Coronary artery (tissue), 2 donors: ENCODE results near the gene MARCKS.
"Not testable (repeated sequence)": the region's sequence is repeated elsewhere in the genome, so short reads cannot be mapped to it uniquely, and the experiment has no call there.

Experiments used
- DNase-seq: peaks from one replicate; pipeline ENCODE4 v3.0.0-alpha.2; 2017; ENCODE audit warnings: low spot score
- H3K27ac ChIP-seq, 2 donors: fragments of 200-600 bp; sonication (generic); one replicate each; pipeline ENCODE4 v1.5.1; 2016 to 2019
- H3K4me3 ChIP-seq: fragments of 200-600 bp; sonication (generic); 2 replicates; pipeline ENCODE4 v1.5.1; 2016; ENCODE audit warnings: mild to moderate bottlenecking, moderate library complexity
- CTCF ChIP-seq: fragments of 200-600 bp; sonication (generic); IDR thresholded peaks from one replicate; pipeline ENCODE4 v1.5.1; 2019; ENCODE audit warnings: antibody characterized with exemption

Gene MARCKS

DNA sequence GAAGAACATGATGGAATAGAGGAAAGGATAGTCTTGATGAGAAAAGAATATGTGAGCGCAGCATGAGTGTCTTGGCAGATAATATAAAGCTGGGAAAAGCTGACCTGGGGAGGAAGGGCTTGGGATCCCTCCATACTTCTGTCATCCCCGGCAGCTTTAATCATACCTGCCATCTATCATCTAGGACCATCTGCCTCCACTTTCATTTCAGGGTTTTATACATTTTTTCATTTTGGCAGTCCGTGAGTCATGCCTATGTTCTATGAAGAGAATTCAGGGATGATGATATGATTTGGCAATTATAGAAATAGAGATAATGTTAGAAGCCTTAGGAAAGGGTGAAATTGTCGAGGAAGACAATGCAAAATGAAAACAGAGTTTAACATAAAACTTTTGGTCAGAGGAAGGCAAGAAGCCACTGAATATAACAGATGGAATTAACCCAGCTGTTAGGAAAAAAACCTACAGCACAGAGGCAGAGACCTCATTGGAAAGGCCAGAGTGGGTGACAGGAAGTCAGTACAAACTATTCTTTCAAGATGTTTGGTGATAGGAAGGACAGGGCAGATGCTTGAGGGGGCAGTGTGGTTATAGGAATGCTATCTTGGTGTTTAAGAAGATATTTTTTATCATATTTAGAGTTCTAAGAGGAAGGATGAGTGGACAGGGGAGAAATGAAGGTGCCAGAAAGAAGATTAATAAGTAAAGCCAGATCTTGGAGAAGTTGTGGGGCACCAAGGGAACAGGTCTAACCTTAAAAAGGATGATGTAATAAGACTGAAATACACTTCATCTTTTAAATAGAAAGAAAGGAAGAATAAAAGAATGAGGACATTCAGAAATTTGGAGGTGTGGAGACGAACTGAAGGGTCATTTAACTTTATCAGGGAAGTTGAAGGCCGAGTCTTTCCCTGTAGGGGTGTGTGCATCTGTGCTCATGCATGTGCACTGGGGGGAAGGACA, 37.8 kb downstream of the MARCKS start:
- DNase-seq, result no peak
- no peak overlapping the region for H3K4me3 ChIP-seq
- H3K27ac ChIP-seq, result no peak overlapping the region
- no peak for TF ChIP-seq CTCF

DNA sequence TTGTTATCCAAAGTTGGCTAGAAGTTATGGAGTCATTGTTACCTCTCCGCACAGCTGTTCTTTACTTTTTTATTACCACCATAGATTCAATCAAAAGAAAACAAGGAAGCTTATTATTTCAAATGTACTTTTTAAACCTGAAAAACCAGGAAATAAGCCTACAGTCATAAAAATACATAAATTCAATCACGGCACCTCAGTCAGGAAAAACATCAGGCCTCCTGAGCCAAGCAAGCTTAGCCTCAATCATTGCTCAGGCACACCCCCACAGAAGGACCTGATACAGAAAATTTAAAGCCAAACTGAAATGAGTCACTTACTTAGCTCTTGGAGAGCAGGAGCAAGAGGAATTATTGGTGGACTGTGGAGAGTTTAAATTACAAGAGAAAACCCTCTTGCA, 44.3 kb downstream of the MARCKS start:
- no peak for TF ChIP-seq CTCF
- no peak overlapping the region for H3K27ac ChIP-seq
- DNase-seq, result no peak
- no peak overlapping the region for H3K4me3 ChIP-seq

GRCh38 chr6:113903666-113904330, 46.7 kb downstream of the MARCKS start:
- Histone ChIP-seq H3K4me3 (no peak overlapping the region), H3K27ac (no peak overlapping the region)
- TF ChIP-seq CTCF, result no peak
- DNase-seq, result no peak

DNA sequence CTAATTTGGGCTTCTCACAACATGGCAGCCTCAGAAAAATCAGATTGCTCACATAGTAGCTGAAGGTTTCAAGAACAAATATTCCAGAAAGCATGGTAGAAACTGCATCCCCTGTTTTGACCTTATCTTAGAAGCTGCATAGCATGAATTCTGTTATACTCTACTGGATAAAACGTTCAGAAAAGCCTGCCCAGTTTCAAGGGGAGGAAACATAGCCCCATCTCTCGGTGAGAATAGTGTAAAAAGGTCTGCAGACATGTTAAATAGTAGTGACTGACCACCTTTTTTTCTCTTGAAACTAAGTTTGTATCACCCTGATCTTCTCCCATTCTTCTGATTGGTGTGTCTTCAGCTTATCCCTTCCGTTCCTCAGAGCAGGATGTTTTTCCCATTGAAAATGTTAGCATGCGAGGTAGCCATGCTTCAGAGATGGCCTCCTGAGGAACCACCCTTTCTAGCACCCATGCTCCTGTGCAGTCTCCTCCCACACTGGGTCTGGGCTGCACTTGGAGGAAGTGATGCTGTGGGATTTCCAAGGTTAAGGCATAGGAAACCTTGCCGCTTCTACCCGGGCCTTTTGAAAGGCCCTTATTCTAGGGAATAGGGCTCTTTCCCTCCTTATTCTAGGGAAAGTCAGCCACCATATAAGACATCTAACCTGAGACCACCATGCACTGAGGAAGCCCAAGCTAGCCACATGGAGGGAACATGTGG, 50.1 kb downstream of the MARCKS start:
- DNase-seq, result no peak
- no peak for TF ChIP-seq CTCF
- Histone ChIP-seq H3K27ac (no peak overlapping the region), H3K4me3 (no peak overlapping the region)

GRCh38 chr6:113908801-113909200, 51.7 kb downstream of the MARCKS start:
- no peak for DNase-seq
- Histone ChIP-seq H3K27ac (no peak overlapping the region), H3K4me3 (no peak overlapping the region)
- no peak for TF ChIP-seq CTCF

DNA sequence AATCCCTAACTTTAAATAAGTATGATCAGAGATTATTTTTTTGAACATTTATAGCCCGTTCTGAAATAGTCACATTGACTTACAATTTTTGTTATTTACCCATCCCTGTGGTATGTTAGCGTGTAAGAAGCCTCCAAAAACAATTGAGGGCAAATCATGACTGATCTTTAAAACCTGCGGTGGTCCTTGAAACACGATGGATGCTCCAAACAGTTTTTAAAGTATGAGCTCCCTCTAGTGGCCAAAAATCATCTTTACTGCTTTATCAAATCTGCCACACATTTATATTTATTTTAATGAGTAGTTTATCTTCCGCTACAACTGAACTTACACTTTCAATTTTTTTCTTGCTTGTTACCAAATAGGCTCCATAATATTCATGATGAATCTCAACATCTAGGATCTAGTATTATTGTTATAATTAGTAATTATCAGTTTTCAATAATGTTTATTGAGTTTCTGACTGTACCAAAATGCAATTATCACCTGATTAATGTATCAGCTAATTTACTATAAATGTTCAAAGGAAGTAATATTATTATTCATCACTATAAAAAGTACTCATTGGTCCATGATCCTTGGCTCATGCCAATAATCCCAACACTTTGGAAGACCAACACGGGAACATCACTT, 52.2 kb downstream of the MARCKS start:
- Histone ChIP-seq H3K4me3 (no peak overlapping the region), H3K27ac (no peak overlapping the region)
- peak; percentile 58 for TF ChIP-seq CTCF
- DNase-seq, result no peak

GRCh38 chr6:113910285-113910684, 53.1 kb downstream of the MARCKS start:
- not testable (repeated sequence) for DNase-seq, H3K4me3 ChIP-seq, H3K27ac ChIP-seq
